Activated naive CD4-positive, alpha-beta T cell treated with anti-CD3 and anti-CD28 coated beads for 36 hours (primary cell): ENCODE measurements around the gene CEND1. TPM values are rescaled to one million over a fixed set of nuclear protein-coding genes. Genes with fewer than 3 reads are reported as not detected.
A peak's percentile ranks its signal among the peaks of the same experiment; 100 is the strongest.

Source experiments
- CTCF ChIA-PET: fragments of 350-600 bp; sonication (Branson Sonifier 250); formaldehyde crosslinking; loops from one replicate; lab custom pipeline; 2021; ENCODE audit warnings: antibody characterized with exemption; lab: Charles Lee
- DNase-seq: peaks from one replicate; pipeline ENCODE4 v3.0.0-alpha.2; 2020
- H3K27ac Mint-ChIP-seq: one replicate; pipeline ENCODE4 v1.8.0; 2021; ENCODE audit warnings: mild to moderate bottlenecking, mixed read lengths
- H3K27me3 Mint-ChIP-seq: one replicate; pipeline ENCODE4 v1.8.0; 2021; ENCODE audit warnings: low read depth, mixed read lengths
- H3K36me3 Mint-ChIP-seq: one replicate; pipeline ENCODE4 v1.8.0; 2021; ENCODE audit warnings: low read depth, mixed read lengths
- H3K4me1 Mint-ChIP-seq: one replicate; pipeline ENCODE4 v1.8.0; 2021; ENCODE audit warnings: low read depth, mixed read lengths
- H3K4me3 Mint-ChIP-seq: one replicate; pipeline ENCODE4 v1.8.0; 2021; ENCODE audit warnings: mild to moderate bottlenecking, moderate library complexity, mixed read lengths
- H3K9me3 Mint-ChIP-seq: one replicate; pipeline ENCODE4 v1.8.0; 2021; ENCODE audit warnings: mixed read lengths
- intact Hi-C: fragments of 100-400 bp; cut with micrococcal nuclease; formaldehyde crosslinking; loops from one replicate; pipeline ENCODE4 v1.15.1; 2023
- total RNA-seq, 2 experiments: library from RNA; stranded (reverse); gene quantifications; one replicate each; pipeline ENCODE4 v1.2.3, GENCODE V29; 2021

The CEND1 gene
- total RNA-seq, 2 experiments from 2014 or later, result 0.17 TPM; not detected in 1

DNA sequence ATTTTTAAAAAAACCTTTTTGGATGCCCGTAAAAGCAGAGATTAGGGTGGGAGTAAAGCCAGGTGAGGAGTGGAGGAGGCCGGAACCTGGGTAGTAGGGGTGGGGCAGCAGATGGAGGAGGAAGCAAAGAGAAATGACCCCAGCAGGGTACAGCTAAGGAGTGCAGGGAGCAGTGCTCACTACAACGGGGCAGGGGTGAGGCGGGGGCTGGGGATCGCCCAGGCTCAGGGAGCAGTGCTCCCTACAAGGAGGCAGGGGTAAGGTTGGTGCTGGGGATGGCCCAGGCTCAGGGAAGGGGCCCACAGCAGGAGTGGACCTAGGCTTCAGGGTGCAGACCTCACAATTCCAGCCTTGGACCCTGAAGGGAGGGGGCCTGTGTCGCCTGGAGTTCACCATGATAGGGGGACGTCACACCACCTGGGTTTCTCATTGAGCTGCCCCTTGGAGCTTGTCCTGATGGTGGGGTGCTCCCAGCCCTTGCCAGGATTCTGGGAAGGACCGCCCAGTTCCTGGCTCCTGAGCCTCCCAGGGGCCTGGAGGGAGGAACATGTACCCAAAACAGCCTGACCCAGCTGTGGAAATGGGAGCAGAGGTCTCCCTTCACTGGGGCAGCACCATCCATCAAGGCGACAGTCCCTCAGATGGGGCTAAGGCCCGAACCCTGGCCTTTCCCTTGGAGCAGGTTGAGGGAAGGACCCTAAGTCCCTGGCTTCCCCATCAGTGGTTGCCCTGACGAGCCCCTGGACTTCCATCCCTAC, 26.0 kb upstream of the CEND1 start:
- Mint-ChIP-seq H3K9me3 (no peaks in the 10 kb centered on the region), H3K27ac (no peak overlapping the region), H3K36me3 (peaks cover 24% of the 10 kb centered on the region), H3K4me1 (peaks cover 24% of the 10 kb centered on the region), H3K4me3 (no peak overlapping the region), H3K27me3 (no peaks in the 10 kb centered on the region)
- CTCF ChIA-PET, result no interaction called here
- no peak for DNase-seq
- intact Hi-C loops, result no loop called here

DNA sequence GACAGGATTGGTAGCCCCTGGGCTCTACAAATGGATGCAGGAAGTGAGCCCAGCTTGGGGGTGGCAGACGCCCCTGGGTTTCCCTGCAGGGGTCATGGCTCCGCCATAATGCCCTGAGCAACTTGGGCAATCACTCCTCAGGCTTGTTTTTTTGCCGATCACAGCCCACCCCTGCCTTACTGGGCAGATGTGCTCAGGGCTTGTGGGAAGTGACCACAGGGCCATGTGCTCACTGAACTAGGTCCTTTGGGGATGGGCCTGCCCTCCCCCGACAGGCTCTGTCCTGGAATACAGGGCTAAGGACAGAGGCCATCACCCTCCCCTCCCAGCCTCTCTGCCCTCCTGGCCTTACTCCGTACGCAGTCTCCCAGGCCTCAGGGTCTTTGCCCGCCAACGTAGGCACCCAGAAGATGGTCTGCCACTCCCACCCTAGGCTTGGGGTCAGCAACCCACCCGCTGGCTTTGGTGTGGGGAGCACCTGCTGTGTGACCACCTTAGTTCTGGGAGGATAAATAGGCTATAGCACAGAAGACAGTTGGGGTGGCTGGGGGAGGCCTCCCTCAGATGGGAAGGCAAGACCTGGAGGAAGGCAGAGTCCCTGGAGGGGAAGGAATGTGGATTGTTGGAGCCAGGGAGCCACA, 23.7 kb upstream of the CEND1 start:
- CTCF ChIA-PET, result no interaction called here
- no peaks in the 10 kb centered on the region for H3K9me3 Mint-ChIP-seq
- intact Hi-C loops, result no loop called here
- peaks cover 24% of the 10 kb centered on the region for H3K4me1 Mint-ChIP-seq
- H3K4me3 Mint-ChIP-seq, result no peak overlapping the region
- DNase-seq, result no peak
- H3K27me3 Mint-ChIP-seq, result no peaks in the 10 kb centered on the region
- H3K36me3 Mint-ChIP-seq, result peaks cover 30% of the 10 kb centered on the region
- no peak overlapping the region for H3K27ac Mint-ChIP-seq

DNA sequence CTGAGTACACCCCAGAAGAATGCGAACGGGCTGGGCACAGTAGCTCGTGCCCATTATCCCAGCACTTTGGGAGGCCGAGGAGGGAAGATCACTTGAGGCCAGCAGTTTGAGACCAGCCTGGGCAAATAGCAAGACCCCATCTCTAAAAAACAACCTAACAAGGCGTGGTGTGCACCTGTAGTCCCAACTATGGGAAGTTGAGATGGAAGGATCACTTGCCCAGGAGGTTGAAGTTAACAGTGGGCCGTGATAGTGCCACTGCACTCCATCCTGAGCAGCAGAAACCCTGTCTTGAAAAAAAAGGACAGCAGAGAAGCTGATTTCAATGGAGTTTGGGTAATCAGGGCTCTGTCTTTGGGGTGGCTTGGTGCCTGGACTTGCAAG, 23.2 kb upstream of the CEND1 start:
- H3K9me3 Mint-ChIP-seq, result no peaks in the 10 kb centered on the region
- intact Hi-C loops, result no loop called here
- CTCF ChIA-PET, result no interaction called here
- no peak overlapping the region for H3K4me3 Mint-ChIP-seq
- no peak for DNase-seq
- peaks cover 30% of the 10 kb centered on the region for H3K36me3 Mint-ChIP-seq
- H3K27ac Mint-ChIP-seq, result no peak overlapping the region
- H3K27me3 Mint-ChIP-seq, result no peaks in the 10 kb centered on the region
- peaks cover 26% of the 10 kb centered on the region for H3K4me1 Mint-ChIP-seq

DNA sequence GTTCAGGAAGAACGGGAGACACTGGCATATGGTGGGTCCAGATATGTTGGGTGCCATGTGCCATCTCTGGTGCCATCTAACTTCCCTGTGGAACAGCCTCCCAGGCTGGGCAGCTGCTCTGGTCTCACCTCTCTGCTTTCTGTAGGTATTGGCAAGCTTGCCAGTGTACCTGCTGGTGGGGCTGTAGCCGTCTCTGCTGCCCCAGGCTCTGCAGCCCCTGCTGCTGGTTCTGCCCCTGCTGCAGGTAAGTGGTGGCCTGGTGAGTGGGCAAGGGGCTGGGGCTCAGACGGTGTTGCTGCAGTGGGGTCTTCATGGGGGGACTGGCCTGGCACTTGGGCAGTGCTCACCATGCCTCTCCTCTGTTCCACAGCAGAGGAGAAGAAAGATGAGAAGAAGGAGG, 22.5 kb upstream of the CEND1 start:
- DNase-seq, result no peak
- no peaks in the 10 kb centered on the region for H3K27me3 Mint-ChIP-seq
- no peak overlapping the region for H3K27ac Mint-ChIP-seq
- CTCF ChIA-PET, result no interaction called here
- no peaks in the 10 kb centered on the region for H3K9me3 Mint-ChIP-seq
- intact Hi-C loops, result no loop called here
- H3K36me3 Mint-ChIP-seq, result peaks cover 31% of the 10 kb centered on the region
- H3K4me3 Mint-ChIP-seq, result peak overlapping the region; percentile 84
- H3K4me1 Mint-ChIP-seq, result peaks cover 30% of the 10 kb centered on the region

DNA sequence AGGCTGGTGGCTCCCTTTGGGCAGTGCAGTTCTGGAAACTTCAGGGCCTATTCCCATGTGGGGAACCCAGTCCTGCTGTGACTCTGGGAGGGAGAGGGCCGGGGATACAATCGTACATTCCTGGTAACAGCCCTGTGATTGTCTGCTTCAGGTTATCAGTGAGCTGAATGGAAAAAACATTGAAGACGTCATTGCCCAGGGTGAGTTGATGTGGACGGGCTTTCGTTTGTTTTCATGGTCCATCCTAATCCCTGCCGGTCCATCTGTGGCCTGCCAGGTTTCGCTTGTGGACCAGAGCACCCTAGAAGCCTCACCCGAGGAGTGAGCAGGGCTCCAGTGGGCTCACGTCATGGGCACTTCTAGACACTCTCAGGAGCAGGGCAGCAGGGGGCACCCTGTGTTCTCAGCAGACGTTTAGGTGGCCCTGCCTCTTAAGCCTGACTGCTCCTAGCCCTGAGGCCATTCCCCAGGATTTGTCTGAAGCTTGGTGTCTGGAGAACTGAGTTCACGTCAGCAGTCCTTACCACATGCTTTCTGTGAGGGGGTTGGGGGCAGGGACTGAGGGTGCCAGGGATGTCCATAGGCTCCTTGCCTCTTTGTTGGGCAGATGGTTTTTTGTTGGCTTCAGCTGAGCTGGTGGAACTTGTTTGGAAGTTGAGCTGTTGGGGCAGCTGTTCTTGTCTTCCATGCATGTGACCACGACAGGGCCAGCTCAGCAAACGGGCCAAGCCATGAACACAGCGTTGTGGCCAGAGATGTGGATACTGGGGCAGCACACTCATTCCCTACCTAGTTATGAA, 21.8 kb upstream of the CEND1 start:
- Mint-ChIP-seq H3K4me3 (peak overlapping the region; percentile 84), H3K27ac (peak overlapping the region; percentile 32), H3K27me3 (no peaks in the 10 kb centered on the region), H3K36me3 (peaks cover 31% of the 10 kb centered on the region), H3K4me1 (peaks cover 30% of the 10 kb centered on the region), H3K9me3 (no peaks in the 10 kb centered on the region)
- no peak for DNase-seq
- CTCF ChIA-PET, result no interaction called here
- intact Hi-C loops, result no loop called here

DNA sequence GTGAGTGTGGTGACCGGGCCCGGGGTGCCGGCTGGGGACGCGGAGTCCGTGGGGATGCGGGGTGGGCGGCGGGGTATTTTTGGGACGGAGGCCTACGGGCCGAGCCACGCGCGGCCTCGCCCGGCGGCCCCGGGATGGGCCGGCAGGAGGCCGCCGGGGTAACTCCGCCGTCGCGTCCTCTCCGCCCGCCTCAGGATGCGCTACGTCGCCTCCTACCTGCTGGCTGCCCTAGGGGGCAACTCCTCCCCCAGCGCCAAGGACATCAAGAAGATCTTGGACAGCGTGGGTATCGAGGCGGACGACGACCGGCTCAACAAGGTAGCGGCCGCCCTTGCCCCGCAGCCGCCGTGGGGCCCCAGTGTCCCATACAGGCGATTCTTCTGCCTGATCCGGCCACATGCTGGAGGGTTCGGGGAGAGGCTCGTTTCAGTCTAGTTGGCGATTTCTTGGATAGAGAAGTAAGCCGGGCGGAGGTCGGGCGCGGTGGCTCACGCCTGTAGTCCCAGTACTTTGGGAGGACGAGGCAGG, 20.2 kb upstream of the CEND1 start:
- Mint-ChIP-seq H3K9me3 (no peaks in the 10 kb centered on the region), H3K27ac (peak overlapping the region; percentile 97), H3K36me3 (peaks cover 31% of the 10 kb centered on the region), H3K4me3 (peak overlapping the region; percentile 84), H3K27me3 (no peaks in the 10 kb centered on the region), H3K4me1 (peaks cover 33% of the 10 kb centered on the region)
- no peak for DNase-seq
- CTCF ChIA-PET, result interaction anchor here (0.7 kb wide), 1 partner anchor 134 kb away, joined by 3 read pairs; no protein-coding TSS in a partner anchor
- intact Hi-C loops, result no loop called here

DNA sequence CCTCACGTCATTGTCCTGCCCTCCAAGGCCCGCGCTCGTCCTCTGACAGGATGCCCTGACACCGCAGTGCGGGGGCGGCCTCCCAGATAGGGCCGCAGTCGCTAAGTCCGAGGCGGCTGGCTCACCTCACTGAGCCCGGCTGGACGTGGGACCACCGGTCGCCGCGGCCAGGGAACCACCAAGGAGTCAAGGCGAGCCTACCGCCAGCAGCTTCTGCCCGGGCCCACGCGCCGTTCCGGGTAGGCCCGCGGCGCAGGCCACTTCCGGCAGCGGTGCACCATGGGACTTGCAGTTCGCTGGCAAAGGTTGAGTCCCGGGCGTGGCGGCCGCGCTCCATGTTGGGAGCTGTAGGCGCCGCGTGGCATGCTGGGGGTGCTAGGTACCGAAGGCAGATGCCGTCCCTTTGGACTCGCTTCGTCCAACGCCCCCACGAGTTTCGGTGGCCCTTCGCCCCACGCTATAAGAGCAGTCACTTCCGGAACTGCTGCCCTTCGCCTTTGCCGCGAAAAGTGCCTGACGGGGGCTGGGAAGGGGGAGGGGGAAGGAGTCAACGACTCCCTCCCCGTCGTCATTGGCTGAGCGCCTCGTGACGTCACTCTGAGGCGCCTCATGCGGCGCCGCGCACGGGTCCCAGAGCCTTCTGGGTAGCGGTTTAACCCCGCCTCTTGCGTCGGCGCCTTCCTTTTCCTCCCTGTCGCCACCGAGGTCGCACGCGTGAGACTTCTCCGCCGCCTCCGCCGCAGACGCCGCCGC, 19.6 kb upstream of the CEND1 start, which contains the start of gene RPLP2:
Gene RPLP2, plus strand, starts transcription at position 681 of the 753 bp plus-strand sequence. CDS start 268 bp downstream, outside the sequence.
- DNase-seq, result peak; percentile 99
- Mint-ChIP-seq H3K36me3 (peaks cover 31% of the 10 kb centered on the region), H3K27ac (peak within 1 kb of the TSS; percentile 97), H3K27me3 (no peaks in the 10 kb centered on the region), H3K4me3 (peak within 1 kb of the TSS; percentile 84), H3K4me1 (peaks cover 33% of the 10 kb centered on the region), H3K9me3 (no peaks in the 10 kb centered on the region)
- CTCF ChIA-PET, result no interaction called here
- intact Hi-C loops, result loop anchor here (1.0 to 5.0 kb wide), 6 partner anchors 10 to 357 kb away; partner anchors contain the start of genes CHID1, POLR2L, PTDSS2 and TSPAN4

DNA sequence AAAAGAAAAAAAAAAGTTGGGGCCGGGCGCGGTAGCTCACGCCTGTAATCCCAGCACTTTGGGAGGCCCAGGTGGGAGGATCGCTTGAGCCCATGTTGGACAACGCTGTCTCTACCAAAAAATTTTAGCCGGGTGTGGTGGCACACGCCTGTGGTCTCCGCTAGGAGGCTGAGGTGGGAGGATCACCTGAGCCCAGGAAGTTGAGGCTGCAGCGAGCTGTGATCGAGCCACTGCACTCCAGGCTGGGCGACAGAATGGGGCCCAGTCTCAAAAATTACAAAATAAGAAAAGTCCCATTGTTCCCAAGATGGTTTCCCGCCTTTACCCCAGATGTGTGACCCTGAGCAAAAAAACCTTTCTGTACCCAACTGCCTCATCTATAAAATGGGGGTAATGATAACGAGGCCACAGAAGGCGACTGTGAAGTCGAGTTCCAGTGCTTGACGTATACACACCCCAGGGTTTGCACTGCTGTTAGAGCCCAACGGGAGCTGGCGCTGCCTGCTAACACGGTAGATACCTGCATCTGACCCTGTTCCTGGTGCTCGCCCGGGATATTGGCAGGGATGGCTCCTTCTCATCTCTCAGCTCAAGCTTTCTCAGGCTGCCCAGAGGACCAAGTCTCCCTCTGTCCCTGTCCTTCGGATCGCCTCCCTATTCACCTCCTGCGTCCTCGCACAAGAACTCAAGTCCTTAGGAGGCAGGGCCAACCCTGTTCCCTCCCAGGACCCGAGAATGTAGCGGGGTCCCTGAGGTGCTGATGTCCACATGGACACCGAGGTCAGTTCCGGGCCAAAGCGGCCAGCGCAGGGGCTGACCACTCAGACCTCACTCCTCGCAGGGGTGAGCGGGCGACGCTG, 18.8 kb upstream of the CEND1 start:
- peak overlapping the region; percentile 84 for H3K4me3 Mint-ChIP-seq
- peak overlapping the region; percentile 97 for H3K27ac Mint-ChIP-seq
- DNase-seq, result no peak
- no peaks in the 10 kb centered on the region for H3K9me3 Mint-ChIP-seq
- peaks cover 28% of the 10 kb centered on the region for H3K36me3 Mint-ChIP-seq
- CTCF ChIA-PET, result interaction anchor here (0.6 kb wide), 1 partner anchor 128 kb away, joined by 4 read pairs; no protein-coding TSS in a partner anchor
- no peaks in the 10 kb centered on the region for H3K27me3 Mint-ChIP-seq
- H3K4me1 Mint-ChIP-seq, result peaks cover 35% of the 10 kb centered on the region
- intact Hi-C loops, result loop anchor here (1.0 to 5.0 kb wide), 6 partner anchors 11 to 356 kb away; partner anchors contain the start of genes CHID1, POLR2L, PTDSS2 and TSPAN4

DNA sequence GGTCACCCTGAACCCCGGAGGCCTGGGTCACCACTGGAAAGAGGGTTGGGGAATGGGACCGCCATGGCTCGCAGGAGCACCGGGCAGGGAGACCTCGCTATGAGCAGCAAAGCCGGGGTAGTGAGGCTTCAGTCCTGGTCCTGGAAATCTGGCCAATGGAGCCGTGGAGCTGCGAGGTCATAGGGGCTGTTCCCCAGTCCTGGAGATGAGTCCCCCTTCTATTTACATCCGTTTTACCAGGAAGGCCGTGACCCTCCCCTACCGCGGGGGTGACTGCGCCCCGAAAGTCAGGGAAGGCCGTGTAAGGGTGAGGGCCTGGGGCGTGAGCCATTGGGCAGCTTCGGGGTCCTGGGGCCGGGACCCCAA, 14.7 kb upstream of the CEND1 start:
- Mint-ChIP-seq H3K4me1 (peaks cover 21% of the 10 kb centered on the region), H3K4me3 (peak overlapping the region; percentile 82), H3K36me3 (peaks cover 1% of the 10 kb centered on the region), H3K27me3 (no peaks in the 10 kb centered on the region), H3K27ac (peak overlapping the region; percentile 56), H3K9me3 (no peaks in the 10 kb centered on the region)
- DNase-seq, result no peak
- CTCF ChIA-PET, result no interaction called here
- intact Hi-C loops, result no loop called here

DNA sequence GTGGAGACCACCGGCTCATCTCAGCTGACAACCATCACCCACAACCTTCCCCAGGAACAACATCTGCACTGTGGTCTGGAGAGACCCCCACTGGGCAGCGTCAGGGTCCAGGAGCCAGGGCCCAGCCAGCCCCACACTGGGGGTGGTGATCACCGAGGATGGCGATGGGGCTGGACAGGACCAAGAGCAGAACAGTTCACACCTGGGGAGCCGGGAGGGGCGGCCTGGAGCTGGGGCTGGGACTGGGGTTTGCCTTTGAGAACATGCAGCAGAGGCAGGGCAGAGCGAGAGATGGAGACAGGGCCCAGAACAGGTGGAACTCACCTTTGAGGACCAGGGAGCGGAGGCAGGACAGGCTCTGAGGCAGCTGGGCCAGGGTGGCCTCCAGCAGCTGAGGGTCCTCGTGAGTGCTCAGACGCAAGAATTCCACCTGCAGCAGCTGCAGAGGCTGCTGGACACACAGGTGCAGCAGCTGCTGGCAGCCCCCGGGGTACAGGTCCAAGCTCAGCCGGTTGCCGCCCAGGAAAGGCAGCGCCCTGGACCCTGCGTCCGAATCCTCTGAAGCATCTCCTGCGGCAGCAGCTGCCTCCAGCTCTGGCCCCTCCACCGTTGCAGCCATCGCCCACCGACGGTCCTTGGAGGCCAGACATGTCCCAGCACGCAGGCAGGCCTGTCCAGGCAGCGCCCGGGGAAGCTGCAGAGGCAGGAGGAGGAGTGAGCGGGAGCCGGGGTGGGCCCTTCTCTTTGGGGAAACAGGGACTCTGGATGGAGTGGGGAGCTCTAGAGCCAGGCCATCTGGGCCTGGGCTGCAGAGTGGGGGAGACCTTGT, 14.1 kb upstream of the CEND1 start:
- Mint-ChIP-seq H3K4me1 (peaks cover 21% of the 10 kb centered on the region), H3K27ac (peak overlapping the region; percentile 56), H3K9me3 (no peaks in the 10 kb centered on the region), H3K4me3 (peak overlapping the region; percentile 82), H3K36me3 (peaks cover 1% of the 10 kb centered on the region), H3K27me3 (no peaks in the 10 kb centered on the region)
- intact Hi-C loops, result no loop called here
- CTCF ChIA-PET, result no interaction called here
- DNase-seq, result no peak
